T47D (cell line): ENCODE data around the gene CKLF.
A peak's percentile ranks its signal among the peaks of the same experiment; 100 is the strongest.

Source experiments
- DNase-seq, 2 experiments: peaks; one replicate each; pipeline versions ENCODE4 v3.0.0 to v3.0.0-alpha.2; 2011 to 2012; ENCODE audit warnings: low read depth in 1 of 2, low spot score in 1 of 2
- JUND ChIP-seq: IDR thresholded peaks from 2 replicates; pipeline ENCODE4 v1.6.1; 2012; ENCODE audit warnings: low read depth
- in situ Hi-C: cut with HindIII; loops from 2 replicates; pipeline ENCODE4 v1.10.0; 2016; ENCODE audit warnings: low sequenced_read_pairs, low pct_unique_long_range_greater_than_20kb

Gene CKLF

DNA sequence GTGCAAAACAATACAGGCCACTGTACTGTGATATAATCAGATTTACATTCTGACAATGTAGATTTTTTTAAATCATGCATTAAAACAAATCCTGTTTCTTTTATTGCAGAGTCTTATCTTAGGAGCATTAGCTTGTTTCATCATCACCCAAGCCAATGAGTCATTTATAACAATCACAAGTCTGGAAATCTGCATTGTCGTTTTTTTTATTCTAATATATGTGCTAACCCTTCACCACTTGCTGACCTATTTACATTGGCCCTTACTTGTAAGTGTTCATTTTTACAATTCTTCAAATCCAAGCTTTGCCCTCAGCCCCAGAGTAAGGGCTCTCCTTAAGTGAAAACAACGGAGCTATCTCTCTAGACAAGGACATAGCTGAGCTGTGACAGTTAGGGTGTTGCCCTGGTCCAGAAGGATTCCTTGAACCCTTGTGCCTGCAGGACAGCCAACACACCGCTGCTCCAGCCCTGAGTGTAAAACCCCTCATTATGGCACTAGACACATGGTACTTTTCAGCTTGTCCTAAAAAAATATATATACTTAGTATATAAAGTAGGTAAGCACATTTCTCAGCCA lies 17.5 kb downstream of the CKLF start:
- no peak for TF ChIP-seq JUND
- in situ Hi-C loops, result no loop called here

DNA sequence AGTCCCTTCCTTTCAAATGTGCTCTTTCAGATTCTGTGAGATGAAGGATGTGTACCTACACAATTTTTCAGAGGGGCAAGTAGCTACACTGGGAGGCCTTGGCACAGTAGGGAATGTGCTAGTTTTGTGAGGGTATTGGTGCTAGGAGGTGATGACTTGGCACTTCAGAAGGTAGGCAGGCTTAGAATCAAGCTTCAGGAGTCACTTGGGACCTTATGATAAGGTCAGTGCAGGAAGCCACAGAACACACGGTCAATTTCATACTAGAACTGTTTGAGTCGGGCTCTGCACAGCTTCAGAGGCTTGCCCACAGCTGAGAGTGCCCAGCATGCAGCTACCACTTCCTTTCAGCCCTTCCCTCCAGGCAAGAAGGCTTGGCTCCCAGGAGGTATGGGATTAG lies 20.0 kb downstream of the CKLF start:
- TF ChIP-seq JUND, result no peak
- in situ Hi-C loops, result no loop called here
- no peak for DNase-seq

More for the DNA sequence above, 17.5 kb downstream of the CKLF start:
- DNase-seq, result no peak

DNA sequence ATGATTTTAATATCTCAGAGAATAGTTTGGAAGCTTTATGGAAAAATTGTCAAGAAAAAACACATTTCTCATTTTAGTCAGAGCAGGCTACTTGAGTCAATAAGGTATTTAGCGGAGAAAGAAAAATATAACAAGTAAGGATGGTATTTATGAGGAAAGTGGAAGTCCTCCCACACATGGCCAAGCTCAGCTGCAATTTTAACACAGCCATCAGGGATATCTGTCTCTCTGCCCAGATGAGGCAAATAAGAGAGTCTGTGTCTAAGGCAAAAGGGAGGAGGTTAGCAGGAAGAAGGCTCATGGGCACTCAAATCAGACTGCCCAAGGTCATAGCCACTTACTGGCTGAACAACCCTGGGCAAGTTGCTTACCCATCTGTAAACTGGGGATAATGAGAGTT lies 21.7 kb downstream of the CKLF start:
- no peak for TF ChIP-seq JUND
- DNase-seq, result no peak
- in situ Hi-C loops, result no loop called here

- TF ChIP-seq JUND, result no peak
- in situ Hi-C loops, result no loop called here
- DNase-seq, result no peak
Measured at GRCh38 chr16:66574531-66574930, 22.2 kb downstream of the CKLF start.

DNA sequence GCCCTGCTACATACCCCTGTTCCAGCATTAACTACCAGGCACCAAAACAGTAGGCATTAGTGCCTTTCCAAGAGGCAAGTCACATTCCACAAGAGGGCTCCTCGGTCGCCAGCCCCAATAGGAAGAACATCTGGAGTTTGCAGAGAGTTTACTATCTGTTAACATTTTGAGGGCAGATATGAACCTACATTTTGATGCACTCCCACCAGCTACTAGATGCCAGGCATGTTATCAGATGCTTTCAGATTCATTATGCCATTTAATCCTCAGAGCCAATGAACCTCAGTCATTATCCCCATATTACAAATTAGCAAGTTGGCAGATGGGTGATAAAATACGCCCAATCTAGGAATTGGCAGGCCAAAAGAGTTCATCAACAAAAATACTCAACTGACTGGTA lies 22.7 kb downstream of the CKLF start:
- no peak for TF ChIP-seq JUND
- no peak for DNase-seq
- in situ Hi-C loops, result no loop called here

DNA sequence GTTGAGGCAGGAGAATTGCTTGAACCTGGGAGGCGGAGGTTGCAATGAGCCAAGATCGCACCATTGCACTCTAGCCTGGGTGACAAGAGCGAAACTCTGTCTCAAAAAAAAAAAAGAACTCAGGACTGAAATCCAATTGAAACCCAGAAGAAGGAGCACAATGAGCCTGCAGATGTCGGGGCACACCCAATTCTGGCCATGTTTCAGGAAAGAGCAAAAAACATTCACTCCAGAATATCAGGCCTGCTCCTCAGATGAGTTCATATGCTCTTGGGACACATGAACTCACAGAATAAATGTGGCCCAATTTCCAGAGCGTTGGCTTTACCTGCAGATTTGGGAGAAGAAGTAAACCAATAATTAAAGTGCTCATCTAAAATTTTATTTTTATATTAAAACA lies 23.9 kb downstream of the CKLF start:
- DNase-seq, result no peak
- no peak for TF ChIP-seq JUND
- in situ Hi-C loops, result no loop called here

GRCh38 chr16:66578651-66579531 lies 26.5 kb downstream of the CKLF start, which contains the start of gene CMTM2:
Gene CMTM2 (plus strand): TSS chr16:66579463. CDS start chr16:66579608, 145 bp downstream.
- in situ Hi-C loops, result no loop called here
- TF ChIP-seq JUND, result no peak
- no peak for DNase-seq

DNA sequence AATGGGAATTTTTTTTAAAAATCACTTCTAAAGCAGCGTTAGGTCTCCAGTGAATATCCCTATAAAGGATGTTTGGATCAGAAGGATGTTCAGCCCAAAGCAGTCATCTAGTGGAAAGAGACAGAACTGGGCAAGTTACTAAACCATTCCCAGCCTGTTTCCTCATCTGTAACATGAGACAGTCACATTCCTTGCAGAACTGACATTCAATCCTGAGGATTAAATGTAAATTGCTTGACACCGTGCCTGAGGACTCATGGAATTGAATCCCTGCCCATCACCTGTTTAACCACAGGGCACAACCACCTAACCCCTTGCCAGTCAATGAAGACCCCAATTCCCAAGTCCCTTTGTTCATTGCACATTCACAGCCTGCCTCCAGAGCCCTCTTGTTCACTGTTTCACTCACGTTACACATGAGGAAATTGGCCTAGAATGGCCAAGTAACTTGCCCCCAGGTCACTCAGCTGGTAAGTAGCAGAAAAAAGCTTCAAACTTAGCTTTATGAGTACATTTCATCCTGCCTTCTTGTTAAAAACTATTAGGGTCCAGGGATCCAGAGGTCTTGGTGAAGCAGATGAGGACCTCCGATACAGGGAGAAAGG lies 28.3 kb downstream of the CKLF start:
- DNase-seq, result peak; percentile 72 to 84
- no peak for TF ChIP-seq JUND
- in situ Hi-C loops, result no loop called here

GRCh38 chr16:66581246-66581952 lies 29.0 kb downstream of the CKLF start:
- in situ Hi-C loops, result no loop called here
- TF ChIP-seq JUND, result no peak
- no peak for DNase-seq

DNA sequence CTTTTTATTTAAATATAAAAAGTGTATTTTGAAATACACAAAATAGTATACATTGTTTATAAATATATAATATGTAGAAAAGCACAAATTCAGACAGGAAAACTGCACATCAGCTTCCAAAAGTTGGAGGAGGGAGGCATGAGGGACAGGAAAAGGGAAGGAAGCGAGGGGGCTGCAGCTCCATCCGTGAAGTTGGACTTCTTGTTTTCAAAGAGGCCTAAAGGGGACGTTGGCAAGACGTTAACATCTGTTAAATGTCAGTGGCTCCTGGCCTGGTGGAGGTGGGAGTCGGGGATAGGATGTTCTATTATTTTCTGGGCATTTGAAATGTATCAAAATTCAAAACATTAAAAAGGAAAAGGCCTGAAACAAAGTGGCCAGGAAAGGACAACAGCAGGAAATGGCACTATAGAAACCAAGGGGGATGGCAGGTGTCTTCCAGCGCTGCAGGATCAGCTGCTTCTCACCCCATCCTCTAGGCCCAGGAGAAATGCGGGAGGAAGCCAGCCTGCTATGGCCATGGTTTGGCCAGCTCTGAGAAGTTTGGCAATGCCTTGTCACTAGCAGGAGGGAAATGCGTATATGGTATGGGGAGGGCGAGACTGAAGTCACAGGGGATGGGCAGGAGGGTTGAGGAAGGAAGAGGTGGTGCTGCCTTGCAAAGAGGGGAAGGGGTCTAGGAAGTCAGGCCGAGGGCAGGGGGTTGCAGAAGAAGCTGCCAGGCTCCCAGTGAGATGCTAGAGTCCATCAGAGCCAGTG lies 33.3 kb downstream of the CKLF start:
- in situ Hi-C loops, result no loop called here
- no peak for TF ChIP-seq JUND
- no peak for DNase-seq

GRCh38 chr16:66587881-66588600 lies 35.7 kb downstream of the CKLF start:
- no peak for DNase-seq
- no peak for TF ChIP-seq JUND
- in situ Hi-C loops, result no loop called here
